GM18909 (cell line): ENCODE data around the gene PCSK9.
A peak's percentile ranks its signal among the peaks of the same experiment; 100 is the strongest.
"Not testable (repeated sequence)": the region's sequence is repeated elsewhere in the genome, so short reads cannot be mapped to it uniquely, and the experiment has no call there.

Source experiments
- ATAC-seq: cut with Tn5 transposase; IDR thresholded peaks from one replicate; pipeline ENCODE4 v1.9.1; 2021; ENCODE audit warnings: mild to moderate bottlenecking; ENCODE audit not compliant: unreplicated experiment, poor library complexity

Gene PCSK9

GRCh38 chr1:55007625-55008024 is 31.7 kb upstream of the PCSK9 start:
- no peak for ATAC-seq

DNA sequence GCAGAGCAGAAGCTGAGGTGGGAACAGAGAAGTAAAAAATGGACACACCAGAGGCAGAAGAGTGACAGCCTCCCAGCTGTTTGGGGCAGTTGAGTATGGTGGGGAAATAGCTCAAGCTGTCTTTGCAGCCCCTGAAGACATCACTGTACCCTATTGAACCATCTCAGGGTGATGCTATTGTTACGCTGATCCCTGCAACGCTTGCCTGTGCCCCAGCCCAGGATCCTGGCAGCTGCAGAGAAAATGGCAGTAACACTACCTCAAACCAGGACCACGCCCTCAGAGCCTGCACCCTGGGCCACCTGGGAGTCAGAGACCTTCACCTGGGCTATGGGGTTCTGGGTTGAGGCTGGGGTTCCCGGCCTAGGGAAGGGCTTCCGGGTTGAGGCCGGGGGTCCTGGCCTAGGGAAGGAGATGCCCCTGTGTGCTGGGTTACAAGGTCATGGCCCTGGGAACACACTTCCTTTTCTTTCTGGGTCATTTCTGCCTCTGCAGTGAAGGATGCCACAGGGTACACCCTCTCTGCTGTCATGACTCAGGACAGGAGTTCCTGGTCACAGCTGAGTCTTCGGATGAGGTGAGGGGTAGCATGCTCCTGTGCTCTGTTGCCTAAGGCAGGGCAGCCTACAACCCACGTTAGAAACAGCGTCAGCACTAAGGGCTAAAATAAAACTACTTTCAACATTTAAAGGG is 29.0 kb upstream of the PCSK9 start:
- ATAC-seq = no peak

- ATAC-seq = no peak
Measured at GRCh38 chr1:55010887-55011217, 28.5 kb upstream of the PCSK9 start.

- no peak for ATAC-seq
Measured at GRCh38 chr1:55012661-55013060, 26.7 kb upstream of the PCSK9 start.

- ATAC-seq = no peak
Measured at GRCh38 chr1:55015123-55015522, 24.2 kb upstream of the PCSK9 start.

DNA sequence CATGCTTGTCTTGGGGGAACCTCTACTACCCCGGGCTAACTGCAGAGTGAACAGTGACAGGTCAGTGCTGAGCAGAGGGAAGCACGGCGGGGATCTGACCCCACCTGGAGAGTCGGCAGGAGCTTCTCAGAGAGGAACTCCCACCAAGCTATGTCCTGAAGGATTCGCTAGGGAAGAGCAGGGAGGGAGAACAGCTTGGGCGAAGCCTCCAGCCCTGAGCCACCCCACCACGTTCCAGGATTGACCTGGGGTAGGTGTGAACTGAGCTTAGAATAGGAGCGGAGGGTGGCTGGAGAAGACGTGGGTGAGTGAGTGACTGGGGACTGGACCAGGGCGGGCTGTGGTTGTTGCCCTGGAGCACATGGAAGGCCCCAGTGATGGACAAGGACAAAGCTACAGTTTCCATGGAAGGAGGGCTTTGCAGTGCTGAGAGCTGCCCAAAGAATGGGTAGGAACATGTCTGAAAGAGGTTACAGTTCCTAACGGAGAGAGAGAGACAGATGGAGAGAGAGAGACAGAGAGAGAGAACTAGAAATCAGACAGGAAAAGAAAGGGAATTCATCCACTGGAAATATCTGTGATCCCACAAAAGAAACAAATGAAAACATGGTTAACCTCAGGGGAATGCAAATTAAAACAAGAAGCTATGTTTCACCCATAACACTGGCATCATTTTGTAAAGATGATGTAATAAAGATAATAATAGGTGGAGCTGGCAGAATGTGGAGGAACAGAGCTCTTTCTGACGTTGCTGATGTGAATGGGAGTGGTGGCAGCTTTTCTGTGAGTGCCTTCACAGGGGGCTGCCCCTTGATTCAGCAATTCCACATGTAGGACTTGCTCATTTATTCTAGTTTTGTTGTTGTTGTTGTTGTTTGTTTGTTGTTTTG is 23.4 kb upstream of the PCSK9 start:
- no peak for ATAC-seq

- ATAC-seq = no peak
Measured at GRCh38 chr1:55018395-55018794, 21.0 kb upstream of the PCSK9 start.

GRCh38 chr1:55021942-55022546 is 17.3 kb upstream of the PCSK9 start:
- ATAC-seq = peak; percentile 89

DNA sequence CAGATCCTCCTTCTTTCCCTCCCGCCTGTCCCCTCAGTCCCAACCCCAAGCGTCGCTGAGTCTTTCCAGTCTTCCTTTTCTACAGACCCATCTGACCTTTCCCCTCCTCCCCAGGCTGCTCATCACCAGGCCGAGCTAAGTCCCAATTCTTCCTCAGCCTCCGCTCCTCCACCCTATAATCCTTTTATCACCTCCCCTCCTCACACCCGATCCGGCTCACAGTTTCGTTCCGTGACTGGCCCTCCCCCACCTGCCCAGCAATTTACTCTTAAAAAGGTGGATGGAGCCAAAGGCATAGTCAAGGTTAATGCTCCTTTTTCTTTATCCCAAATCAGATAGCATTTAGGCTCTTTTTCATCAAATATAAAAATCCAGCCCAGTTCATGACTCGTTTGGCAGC is 15.2 kb upstream of the PCSK9 start:
- not testable (repeated sequence) for ATAC-seq

DNA sequence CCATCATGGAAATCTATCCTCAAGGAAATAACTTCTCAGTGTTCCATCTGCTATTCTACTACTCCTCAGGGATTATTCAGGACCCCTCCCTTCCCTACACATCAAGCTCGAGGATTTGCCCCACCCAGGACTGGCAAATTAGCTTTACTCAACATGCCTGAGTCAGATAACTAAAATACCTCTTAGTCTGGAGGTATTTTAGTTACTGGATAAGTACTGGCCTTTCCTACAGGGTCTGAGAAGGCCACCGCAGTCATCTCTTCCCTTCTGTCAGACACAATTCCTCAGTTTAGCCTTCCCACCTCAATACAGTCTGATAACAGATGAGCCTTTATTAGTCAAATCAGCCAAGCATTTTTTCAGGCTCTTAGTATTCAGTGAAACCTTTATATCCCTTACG is 12.7 kb upstream of the PCSK9 start:
- ATAC-seq = not testable (repeated sequence)

GRCh38 chr1:55031098-55031497 is 8.2 kb upstream of the PCSK9 start:
- ATAC-seq = not testable (repeated sequence)

GRCh38 chr1:55033265-55033614 is 6.1 kb upstream of the PCSK9 start:
- no peak for ATAC-seq

- ATAC-seq = no peak
Measured at GRCh38 chr1:55034476-55035133, 4.7 kb upstream of the PCSK9 start.

GRCh38 chr1:55035904-55036303 is 3.4 kb upstream of the PCSK9 start:
- no peak for ATAC-seq

- ATAC-seq = no peak
Measured at GRCh38 chr1:55037733-55038551, 1.4 kb upstream of the PCSK9 start.

GRCh38 chr1:55038552-55038838 is 853 bp upstream of the PCSK9 start:
- no peak for ATAC-seq

DNA sequence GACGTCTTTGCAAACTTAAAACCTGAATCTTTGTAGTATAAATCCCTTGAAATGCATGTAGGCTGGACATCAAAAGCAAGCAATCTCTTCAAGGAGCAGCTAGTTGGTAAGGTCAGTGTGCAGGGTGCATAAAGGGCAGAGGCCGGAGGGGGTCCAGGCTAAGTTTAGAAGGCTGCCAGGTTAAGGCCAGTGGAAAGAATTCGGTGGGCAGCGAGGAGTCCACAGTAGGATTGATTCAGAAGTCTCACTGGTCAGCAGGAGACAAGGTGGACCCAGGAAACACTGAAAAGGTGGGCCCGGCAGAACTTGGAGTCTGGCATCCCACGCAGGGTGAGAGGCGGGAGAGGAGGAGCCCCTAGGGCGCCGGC is 390 bp upstream of the PCSK9 start:
- no peak for ATAC-seq

DNA sequence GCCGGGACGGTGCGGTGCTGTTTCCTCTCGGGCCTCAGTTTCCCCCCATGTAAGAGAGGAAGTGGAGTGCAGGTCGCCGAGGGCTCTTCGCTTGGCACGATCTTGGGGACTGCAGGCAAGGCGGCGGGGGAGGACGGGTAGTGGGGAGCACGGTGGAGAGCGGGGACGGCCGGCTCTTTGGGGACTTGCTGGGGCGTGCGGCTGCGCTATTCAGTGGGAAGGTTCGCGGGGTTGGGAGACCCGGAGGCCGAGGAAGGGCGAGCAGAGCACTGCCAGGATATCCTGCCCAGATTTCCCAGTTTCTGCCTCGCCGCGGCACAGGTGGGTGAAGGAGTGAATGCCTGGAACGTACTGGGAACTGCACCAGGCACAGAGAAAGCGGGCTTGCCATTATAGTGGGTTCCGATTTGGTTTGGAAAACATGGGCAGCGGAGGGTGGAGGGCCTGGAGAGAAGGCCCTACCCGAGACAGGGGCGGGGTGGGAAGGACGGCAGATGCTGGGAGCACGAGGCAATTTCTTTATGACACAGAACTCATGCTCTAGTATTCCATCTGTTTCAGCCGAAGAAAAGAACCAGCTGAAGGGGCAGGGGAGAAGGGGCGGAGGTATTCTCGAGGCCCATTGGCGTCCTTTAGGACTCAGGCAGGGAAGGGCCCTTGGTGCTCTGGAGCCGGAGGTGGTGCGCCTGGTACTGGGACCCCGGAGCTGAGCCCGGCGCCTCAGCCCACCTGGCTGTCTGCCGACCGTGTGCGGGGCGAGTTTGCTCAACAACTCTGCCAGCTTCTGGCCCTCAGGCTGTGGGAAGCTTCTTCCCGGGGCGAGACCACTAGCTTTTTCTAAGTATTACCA is 960 bp downstream of the PCSK9 start:
- no peak for ATAC-seq

DNA sequence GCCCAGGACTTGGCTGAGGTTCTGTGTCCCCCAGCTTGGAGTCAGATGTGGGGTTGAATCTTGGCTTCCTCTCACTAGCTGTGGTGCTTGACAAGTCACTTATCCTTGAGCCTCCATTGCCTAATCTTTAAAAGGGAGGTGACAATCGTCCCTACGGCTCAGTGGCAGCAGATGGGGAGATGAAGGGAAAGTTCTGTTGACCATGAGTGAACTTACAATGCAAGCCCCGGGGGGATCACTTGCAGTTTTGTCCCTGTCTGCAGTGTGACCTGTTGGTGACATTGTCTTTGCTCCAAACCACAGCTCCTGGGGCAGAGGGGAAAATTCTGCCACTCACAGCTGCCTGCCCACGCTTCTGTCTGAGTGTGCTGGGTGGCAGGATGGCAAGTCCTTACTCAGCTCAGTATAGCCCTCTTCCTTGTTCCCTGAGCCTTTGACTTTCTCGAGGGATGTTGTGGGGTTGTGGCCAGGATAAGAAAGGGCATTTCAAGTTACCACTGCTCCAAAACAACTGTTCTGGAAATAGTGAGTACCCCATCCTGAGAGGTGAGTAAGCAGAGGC is 1.7 kb downstream of the PCSK9 start:
- ATAC-seq = no peak
